HG03103 (cell line): ENCODE measurements around the gene CCDC63.

ENCODE experiments used
- ATAC-seq: cut with Tn5 transposase; IDR thresholded peaks from one replicate; pipeline ENCODE4 v1.9.1; 2021; ENCODE audit warnings: low read depth; ENCODE audit not compliant: unreplicated experiment

CCDC63 gene

GRCh38 chr12:110920324-110920910 lies 73.6 kb downstream of the CCDC63 start, which contains the start of gene MYL2:
Gene MYL2 (minus strand): TSS chr12:110920579. CDS start chr12:110920529, 50 bp downstream.
- no peak for ATAC-seq

DNA sequence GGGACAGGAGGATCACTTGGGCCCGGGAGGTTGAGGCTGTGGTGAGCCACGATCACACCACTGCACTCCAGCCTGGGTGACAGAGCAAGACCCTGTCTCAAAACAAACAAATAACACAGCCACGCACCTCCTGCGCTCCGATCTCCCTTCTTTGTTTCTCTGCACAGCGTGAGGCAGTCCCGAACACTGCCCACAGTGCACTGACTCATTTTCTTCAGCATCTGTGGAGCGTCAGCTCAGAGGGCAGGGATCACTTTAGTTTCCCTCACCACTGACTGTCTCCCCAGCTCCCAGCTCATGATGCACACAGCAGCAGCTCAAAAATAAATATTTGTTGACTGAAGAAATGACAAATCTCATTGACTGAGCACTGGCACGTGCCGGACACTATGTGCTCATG lies 74.5 kb downstream of the CCDC63 start:
- ATAC-seq, result no peak

DNA sequence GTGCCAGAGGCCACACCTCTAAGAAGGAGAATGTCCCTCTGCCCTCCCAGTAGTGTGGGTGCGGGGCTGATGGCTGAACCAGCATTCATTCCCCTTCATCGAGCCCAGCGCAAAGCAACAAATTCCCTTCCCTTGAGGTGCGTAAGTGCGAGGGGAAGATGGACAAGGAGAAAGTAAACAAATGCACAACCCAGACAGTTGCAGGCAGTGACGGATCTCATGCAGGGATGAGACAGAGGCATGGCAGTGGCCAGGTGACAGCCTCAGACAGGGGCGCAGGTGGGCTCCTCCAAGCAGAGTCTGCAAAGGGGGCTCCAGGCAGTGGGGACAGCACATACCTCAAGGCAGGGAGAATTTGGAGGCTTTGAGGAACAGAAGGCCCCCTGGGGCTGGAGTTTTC lies 75.9 kb downstream of the CCDC63 start:
- ATAC-seq, result no peak

- no peak for ATAC-seq
Measured at GRCh38 chr12:110923192-110923591, 76.4 kb downstream of the CCDC63 start.

GRCh38 chr12:110923692-110924334 lies 77.0 kb downstream of the CCDC63 start:
- no peak for ATAC-seq

DNA sequence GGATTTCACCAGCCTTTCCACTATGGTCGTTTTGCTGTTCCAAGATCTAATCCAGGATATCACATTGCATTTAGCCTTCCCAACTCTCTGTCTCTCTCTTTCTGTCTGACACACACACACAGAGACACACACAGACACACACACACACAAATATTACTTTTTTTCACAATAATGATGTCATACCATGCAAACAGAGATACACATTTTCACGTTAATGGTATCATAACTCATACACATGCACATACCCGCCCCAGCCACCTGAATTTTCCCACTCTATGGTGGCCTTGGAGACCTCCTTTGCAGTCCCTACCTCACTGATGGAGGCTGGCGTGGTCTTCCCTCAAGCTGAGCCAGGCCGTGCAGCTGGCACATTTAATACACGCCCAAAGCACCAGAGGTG lies 80.8 kb downstream of the CCDC63 start:
- no peak for ATAC-seq

GRCh38 chr12:110928700-110929099 lies 81.9 kb downstream of the CCDC63 start:
- no peak for ATAC-seq

GRCh38 chr12:110929818-110930217 lies 83.0 kb downstream of the CCDC63 start:
- no peak for ATAC-seq

GRCh38 chr12:110930348-110931314 lies 83.8 kb downstream of the CCDC63 start:
- no peak for ATAC-seq

GRCh38 chr12:110931315-110931728 lies 84.5 kb downstream of the CCDC63 start:
- no peak for ATAC-seq

DNA sequence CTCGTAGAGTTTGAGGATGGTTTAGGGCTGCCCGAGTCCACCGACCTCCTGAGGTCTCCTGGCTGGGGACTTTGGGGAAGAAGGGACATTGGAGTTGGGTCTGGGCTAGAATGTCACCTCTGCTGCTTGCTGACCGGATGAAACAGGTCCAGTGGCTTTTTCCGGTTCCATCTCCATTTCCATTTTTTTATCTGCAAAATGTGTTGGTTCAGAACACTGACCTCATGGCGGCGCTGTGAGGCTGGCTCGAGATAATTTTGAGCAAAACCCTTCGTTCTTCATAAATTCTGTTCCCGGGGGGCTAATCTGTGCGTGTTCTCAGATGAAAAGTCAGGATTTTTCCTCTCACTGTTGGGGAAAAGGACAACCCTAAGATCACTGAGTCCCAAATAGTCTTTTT lies 85.3 kb downstream of the CCDC63 start:
- ATAC-seq, result no peak

DNA sequence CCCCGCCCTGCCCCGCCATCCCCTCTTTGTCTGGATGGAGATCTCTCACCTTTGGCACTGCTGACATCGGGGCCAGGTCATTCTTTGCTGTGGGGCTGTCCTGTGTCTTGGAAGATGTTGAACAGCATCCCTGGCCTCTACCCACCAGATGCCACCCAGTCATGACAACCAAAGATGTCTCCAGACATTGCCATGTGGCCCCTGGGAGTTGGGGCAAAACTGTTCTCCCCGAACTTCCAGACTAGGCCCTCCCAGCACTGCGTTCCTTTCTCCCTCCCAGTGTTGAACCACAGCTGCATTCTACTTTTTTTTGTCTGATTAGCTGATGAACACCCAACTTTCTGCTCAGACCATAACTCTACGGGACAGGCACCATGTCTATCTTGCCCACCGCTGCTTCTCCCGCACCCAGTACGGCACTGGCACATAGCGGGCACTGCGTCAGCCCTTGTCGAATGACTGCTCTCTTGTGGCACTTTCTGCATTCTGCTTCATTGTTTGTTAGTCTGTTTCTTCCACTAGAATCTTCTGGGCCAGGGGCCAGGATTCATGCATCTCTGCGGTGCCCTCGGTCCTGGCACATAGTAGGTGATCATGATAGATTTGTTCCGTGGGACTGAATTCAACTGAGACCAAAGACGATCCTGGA lies 86.7 kb downstream of the CCDC63 start:
- ATAC-seq, result no peak

DNA sequence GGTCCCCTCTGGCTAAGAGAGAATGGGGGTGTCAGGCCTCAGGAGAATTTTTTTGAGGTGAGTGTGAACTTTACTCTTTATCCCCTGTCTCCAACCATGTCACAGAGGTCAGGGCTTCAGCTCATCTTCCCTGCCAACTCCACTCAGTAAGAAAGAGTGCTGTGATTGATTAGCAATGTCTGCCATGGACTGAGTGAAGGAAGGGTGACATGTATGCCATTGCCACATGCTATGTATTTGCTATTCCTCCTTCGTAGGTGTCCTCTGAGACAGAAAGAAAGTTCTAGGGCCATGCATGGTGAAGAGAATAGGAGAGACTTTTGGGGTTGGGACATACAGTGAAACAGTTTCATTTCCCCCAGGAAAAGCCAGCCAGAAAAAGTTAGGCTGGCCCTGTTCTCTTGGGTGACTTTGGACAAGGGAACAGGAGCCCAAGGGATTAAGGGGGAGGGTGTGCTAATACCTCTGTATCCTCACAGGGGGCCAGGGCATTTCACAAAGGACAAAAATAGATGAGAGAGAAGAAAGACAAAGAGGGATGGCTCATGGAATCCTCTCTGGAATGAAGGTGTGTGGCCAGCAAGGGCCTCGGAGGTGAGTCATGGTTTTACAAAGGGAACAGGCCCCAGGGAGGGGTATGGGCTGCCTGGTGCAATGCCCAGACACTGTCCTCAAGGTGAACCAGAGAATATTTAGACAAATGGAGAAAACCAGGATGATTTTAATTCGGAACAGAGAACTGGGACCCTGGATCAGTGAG lies 87.5 kb downstream of the CCDC63 start:
- no peak for ATAC-seq

GRCh38 chr12:110935588-110935987 lies 88.8 kb downstream of the CCDC63 start:
- ATAC-seq, result no peak

DNA sequence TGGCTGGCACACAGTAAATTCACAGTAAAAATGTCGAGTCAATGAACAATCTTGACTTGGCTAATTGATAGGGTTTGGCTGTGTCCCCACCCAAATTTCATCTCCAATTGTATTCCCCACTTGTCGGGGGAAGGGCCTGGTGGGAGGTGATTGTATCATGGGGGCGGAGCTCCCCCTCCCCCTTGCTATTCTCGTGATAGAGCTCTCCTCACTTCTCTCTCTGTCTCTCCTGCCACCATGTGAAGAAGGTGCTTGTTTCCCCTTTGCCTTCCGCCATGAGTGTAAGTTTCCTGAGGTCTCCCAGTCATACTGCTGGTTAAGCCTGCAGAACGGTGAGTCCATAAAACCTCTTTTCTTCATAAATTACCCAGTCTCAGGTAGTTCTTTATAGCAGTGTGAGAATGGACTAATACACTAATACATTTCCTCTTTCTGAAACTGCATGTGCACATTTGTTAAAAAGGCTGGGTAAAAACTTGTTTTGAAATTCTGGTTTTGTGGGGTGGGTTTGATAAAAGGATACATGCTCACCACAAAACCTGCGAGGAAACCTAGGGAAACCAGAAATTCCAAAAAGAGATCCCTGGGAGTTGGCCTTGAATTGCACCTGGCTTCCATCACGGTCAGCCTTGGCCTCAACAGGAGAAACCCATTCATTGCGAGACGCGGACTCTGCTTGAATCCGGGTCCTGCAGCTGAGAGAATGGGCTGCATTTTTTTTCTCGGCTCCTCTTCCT lies 89.7 kb downstream of the CCDC63 start:
- ATAC-seq, result no peak

- ATAC-seq, result no peak
Measured at GRCh38 chr12:110937104-110937641, 90.4 kb downstream of the CCDC63 start.

- ATAC-seq, result no peak
Measured at GRCh38 chr12:110940296-110940695, 93.5 kb downstream of the CCDC63 start.

DNA sequence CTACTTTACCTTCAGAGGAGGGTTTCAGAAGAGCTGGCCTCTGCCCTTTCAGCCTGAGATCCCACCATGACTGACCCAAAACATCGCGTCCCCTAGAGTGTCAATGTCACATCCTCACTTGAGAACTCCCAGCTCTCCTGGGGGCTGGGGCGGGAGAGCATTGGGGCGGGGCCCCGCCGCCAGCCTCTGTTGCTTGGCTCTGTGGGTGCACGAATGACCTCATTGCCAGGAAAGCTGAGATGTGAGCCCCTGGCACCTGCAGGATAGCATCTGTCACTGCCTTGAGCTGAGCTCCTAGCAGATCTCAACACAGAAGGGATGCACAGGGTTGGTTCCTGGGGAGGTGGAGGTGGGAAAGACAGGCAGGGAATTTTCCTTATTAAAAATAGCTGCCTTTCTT lies 94.1 kb downstream of the CCDC63 start:
- ATAC-seq, result no peak

- ATAC-seq, result no peak
Measured at GRCh38 chr12:110941391-110941790, 94.6 kb downstream of the CCDC63 start.
